ENCODE measurements around the gene CD74.
"Not testable (repeated sequence)": the region's sequence is repeated elsewhere in the genome, so short reads cannot be mapped to it uniquely, and the experiment has no call there.

The CD74 gene

GRCh38 chr5:150441813-150442698 is 29.3 kb upstream of the CD74 start:
- no peak for DNase-seq

- no peak for DNase-seq
Observed at GRCh38 chr5:150440948-150441812, 28.5 kb upstream of the CD74 start.

- peak in 1 of 2 experiments; percentile 52 for DNase-seq
Observed at GRCh38 chr5:150438873-150439546, 26.3 kb upstream of the CD74 start.

GRCh38 chr5:150436141-150436680 is 23.5 kb upstream of the CD74 start:
- peak; percentile 57 to 91 for DNase-seq

- no peak for DNase-seq
Observed at GRCh38 chr5:150434464-150434863, 21.8 kb upstream of the CD74 start.

GRCh38 chr5:150431574-150431973 is 18.9 kb upstream of the CD74 start:
- no peak for DNase-seq

GRCh38 chr5:150431048-150431447 is 18.3 kb upstream of the CD74 start:
- no peak for DNase-seq

- no peak for DNase-seq
Observed at GRCh38 chr5:150429410-150429873, 16.7 kb upstream of the CD74 start.

GRCh38 chr5:150428978-150429377 is 16.3 kb upstream of the CD74 start:
- DNase-seq: no peak

- no peak for DNase-seq
Observed at GRCh38 chr5:150428106-150428876, 15.6 kb upstream of the CD74 start.

- not testable (repeated sequence) for DNase-seq
Observed at GRCh38 chr5:150426165-150426564, 13.5 kb upstream of the CD74 start.

- DNase-seq: no peak
Observed at GRCh38 chr5:150422758-150423157, 10.0 kb upstream of the CD74 start.

- no peak for DNase-seq
Observed at GRCh38 chr5:150422075-150422474, 9.4 kb upstream of the CD74 start.

GRCh38 chr5:150419630-150420270 is 7.0 kb upstream of the CD74 start:
- DNase-seq: no peak

GRCh38 chr5:150413902-150414790 is 1.4 kb upstream of the CD74 start:
- not testable (repeated sequence) for DNase-seq

GRCh38 chr5:150413176-150413901 is 629 bp upstream of the CD74 start:
- DNase-seq: no peak

- peak in 1 of 2 experiments; percentile 21 for DNase-seq
Observed at GRCh38 chr5:150411245-150411979, 1.3 kb downstream of the CD74 start.

- peak; percentile 32 to 84 for DNase-seq
Observed at GRCh38 chr5:150410524-150411244, 2.0 kb downstream of the CD74 start.

Measured in SW 1271 (cell line).